ENCODE results near the gene TSPAN18. TPM values are rescaled to one million over a fixed set of nuclear protein-coding genes. Genes with fewer than 3 reads are reported as not detected.

The TSPAN18 gene
- total RNA-seq, 2 experiments from 2014 or later, result 1.4 to 2.3 TPM

Other genes starting within 250 kb of the TSPAN18 start
- 100 to 1,000 TPM; 239 to 272 TPM for gene CD82, start 161.3 kb upstream of the TSPAN18 start, total RNA-seq
- gene TP53I11, start 223.9 kb downstream of the TSPAN18 start, total RNA-seq, result 10 to 100 TPM; 14.3 to 15.8 TPM